NCI-H2227 treated with DMSO at 0.1 percent for 48 hours (cell line): ENCODE data around the gene SKP1.

ENCODE experiments used
- DNase-seq: peaks from one replicate; lab custom pipeline; 2025; lab: John Stamatoyannopoulos, UW

SKP1 gene

GRCh38 chr5:134130239-134130945 is 46.4 kb downstream of the SKP1 start:
- no peak for DNase-seq

GRCh38 chr5:134129411-134130238 is 47.1 kb downstream of the SKP1 start:
- no peak for DNase-seq

GRCh38 chr5:134128648-134128995 is 48.1 kb downstream of the SKP1 start:
- no peak for DNase-seq

- no peak for DNase-seq
Measured at GRCh38 chr5:134127988-134128647, 48.6 kb downstream of the SKP1 start.

GRCh38 chr5:134127376-134127861 is 49.3 kb downstream of the SKP1 start:
- DNase-seq: no peak

GRCh38 chr5:134125039-134126015 is 51.4 kb downstream of the SKP1 start:
- DNase-seq: no peak

- DNase-seq: no peak
Measured at GRCh38 chr5:134124289-134125038, 52.3 kb downstream of the SKP1 start.

- no peak for DNase-seq
Measured at GRCh38 chr5:134123360-134123759, 53.4 kb downstream of the SKP1 start.

GRCh38 chr5:134122530-134122929 is 54.2 kb downstream of the SKP1 start:
- DNase-seq: no peak

- no peak for DNase-seq
Measured at GRCh38 chr5:134120386-134121138, 56.2 kb downstream of the SKP1 start.

- no peak for DNase-seq
Measured at GRCh38 chr5:134119720-134120119, 57.0 kb downstream of the SKP1 start.

GRCh38 chr5:134118212-134118835 is 58.4 kb downstream of the SKP1 start:
- DNase-seq: no peak

- DNase-seq: no peak
Measured at GRCh38 chr5:134116789-134117761, 59.7 kb downstream of the SKP1 start.

GRCh38 chr5:134116286-134116685 is 60.5 kb downstream of the SKP1 start:
- no peak for DNase-seq

GRCh38 chr5:134115806-134116175 is 61.0 kb downstream of the SKP1 start:
- DNase-seq: no peak

- no peak for DNase-seq
Measured at GRCh38 chr5:134114886-134115805, 61.6 kb downstream of the SKP1 start.
